ENCODE data around the gene PAX3.

GRCh38 chr2:222338374-222338773 lies 39.6 kb upstream of the PAX3 start:
- TF ChIP-seq, protein P1, sequence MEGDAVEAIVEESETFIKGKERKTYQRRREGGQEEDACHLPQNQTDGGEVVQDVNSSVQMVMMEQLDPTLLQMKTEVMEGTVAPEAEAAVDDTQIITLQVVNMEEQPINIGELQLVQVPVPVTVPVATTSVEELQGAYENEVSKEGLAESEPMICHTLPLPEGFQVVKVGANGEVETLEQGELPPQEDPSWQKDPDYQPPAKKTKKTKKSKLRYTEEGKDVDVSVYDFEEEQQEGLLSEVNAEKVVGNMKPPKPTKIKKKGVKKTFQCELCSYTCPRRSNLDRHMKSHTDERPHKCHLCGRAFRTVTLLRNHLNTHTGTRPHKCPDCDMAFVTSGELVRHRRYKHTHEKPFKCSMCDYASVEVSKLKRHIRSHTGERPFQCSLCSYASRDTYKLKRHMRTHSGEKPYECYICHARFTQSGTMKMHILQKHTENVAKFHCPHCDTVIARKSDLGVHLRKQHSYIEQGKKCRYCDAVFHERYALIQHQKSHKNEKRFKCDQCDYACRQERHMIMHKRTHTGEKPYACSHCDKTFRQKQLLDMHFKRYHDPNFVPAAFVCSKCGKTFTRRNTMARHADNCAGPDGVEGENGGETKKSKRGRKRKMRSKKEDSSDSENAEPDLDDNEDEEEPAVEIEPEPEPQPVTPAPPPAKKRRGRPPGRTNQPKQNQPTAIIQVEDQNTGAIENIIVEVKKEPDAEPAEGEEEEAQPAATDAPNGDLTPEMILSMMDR (IDR thresholded peaks at IDR 0.05), result no peak
- no peak for TF ChIP-seq POLR2A (IDR thresholded peaks at IDR 0.05)
